GM12878 (cell line): ENCODE measurements around the gene ATG10. TPM values are rescaled to one million over a fixed set of nuclear protein-coding genes. Genes with fewer than 3 reads are reported as not detected.

Source experiments
- CBX5 ChIP-seq: sonication (generic); IDR thresholded peaks from 2 replicates; pipeline ENCODE4 v1.6.1; 2016; ENCODE audit warnings: low read depth, moderate library complexity, mild to moderate bottlenecking, inconsistent platforms
- CHD4 ChIP-seq: fragments of 200-600 bp; sonication (generic); IDR thresholded peaks from 2 replicates; pipeline ENCODE4 v1.6.1; 2016; ENCODE audit warnings: mild to moderate bottlenecking
- CREM ChIP-seq: IDR thresholded peaks from 2 replicates; pipeline ENCODE4 v1.6.1; 2014; ENCODE audit warnings: antibody characterized with exemption, low read depth
- DPF2 ChIP-seq: fragments of 450-650 bp; IDR thresholded peaks from 2 replicates; pipeline ENCODE4 v1.6.1; 2017; ENCODE audit warnings: mild to moderate bottlenecking
- E2F8 ChIP-seq: fragments of 450-650 bp; IDR thresholded peaks from 2 replicates; pipeline ENCODE4 v1.6.1; 2018; ENCODE audit warnings: mild to moderate bottlenecking, low read depth, moderate library complexity; ENCODE audit not compliant: partially characterized antibody
- ETV6 ChIP-seq, 2 experiments: fragments of 450-650 bp in 1 of 2; IDR thresholded peaks in 1 of 2; conservative IDR thresholded peaks in 1 of 2; 2 replicates each; pipeline ENCODE4 v1.6.1; 2014; ENCODE audit warnings: antibody characterized with exemption in 1 of 2, borderline replicate concordance in 1 of 2, low read depth in 1 of 2, mild to moderate bottlenecking in 1 of 2, moderate library complexity in 1 of 2
- HCFC1 ChIP-seq: fragments of 150-350 bp; IDR thresholded peaks from 2 replicates; pipeline ENCODE4 v1.6.1; 2014; ENCODE audit warnings: low read length
- IRF4 ChIP-seq: IDR thresholded peaks from 2 replicates; pipeline ENCODE4 v1.6.1; 2011; ENCODE audit warnings: low read depth, low read length
- MAX ChIP-seq: IDR thresholded peaks from 2 replicates; pipeline ENCODE4 v1.6.1; 2012; ENCODE audit warnings: low read depth, low read length, improper control_type of control experiment
- MTA2 ChIP-seq: fragments of 450-650 bp; IDR thresholded peaks from 2 replicates; pipeline ENCODE4 v1.6.1; 2016; ENCODE audit warnings: low read depth, mild to moderate bottlenecking, moderate library complexity
- MTA3 ChIP-seq: IDR thresholded peaks from 2 replicates; pipeline ENCODE4 v1.6.1; 2012; ENCODE audit warnings: low read length, inconsistent platforms, borderline replicate concordance
- POLR2A ChIP-seq: IDR thresholded peaks from 2 replicates; pipeline ENCODE4 v1.6.1; 2011; ENCODE audit warnings: low read depth, mild to moderate bottlenecking, low read length
- POLR2AphosphoS5 ChIP-seq: IDR thresholded peaks from 2 replicates; pipeline ENCODE4 v1.6.1; 2011; ENCODE audit warnings: mild to moderate bottlenecking, low read length, inconsistent platforms
- RAD21 ChIP-seq: IDR thresholded peaks from 2 replicates; pipeline ENCODE4 v1.6.1; 2011; ENCODE audit warnings: mild to moderate bottlenecking, low read depth, low read length, moderate library complexity; ENCODE audit not compliant: insufficient read depth
- RELA ChIP-seq: fragments of 450-650 bp; IDR thresholded peaks from 2 replicates; pipeline ENCODE4 v1.8.0; 2014; ENCODE audit warnings: borderline replicate concordance; ENCODE audit not compliant: partially characterized antibody
- SIN3A ChIP-seq: IDR thresholded peaks from 2 replicates; pipeline ENCODE4 v1.6.1; 2012; ENCODE audit warnings: low read depth, low read length, improper control_type of control experiment
- SKIL ChIP-seq: fragments of 450-650 bp; IDR thresholded peaks from 2 replicates; pipeline ENCODE4 v1.6.1; 2017; ENCODE audit warnings: mild to moderate bottlenecking, low read depth, inconsistent platforms; ENCODE audit not compliant: poor library complexity, severe bottlenecking
- STAT1 ChIP-seq: fragments of 450-650 bp; conservative IDR thresholded peaks from 2 replicates; pipeline ENCODE4 v1.6.1; 2014; ENCODE audit warnings: antibody characterized with exemption, mild to moderate bottlenecking
- ZBTB33 ChIP-seq: fragments of 450-650 bp; IDR thresholded peaks from 2 replicates; pipeline ENCODE4 v1.6.1; 2017; ENCODE audit warnings: mild to moderate bottlenecking
- polyA plus RNA-seq, 11 experiments: library from polyadenylated mRNA; depleted of rRNA in 4 of 11; unstranded in 6 of 11; stranded (reverse) in 5 of 11; fragments of >200 nt; fragmentation: Nextera tagmentation in 4 of 11; fragmentation: Illumina TruSeq in 1 of 11; extraction: Ambion mirVana in 4 of 11; extraction: Trizol in 1 of 11; gene quantifications; 1 replicate in 1 of 11; 2 replicates in 10 of 11; pipeline versions ENCODE4 v1.2.1 to v1.2.3, GENCODE V29; 2011 to 2016; ENCODE audit warnings: inconsistent platforms in 2 of 11, missing spikeins in 2 of 11, low read depth in 1 of 11
- total RNA-seq, 4 experiments: library from RNA; depleted of rRNA in 3 of 4; stranded (reverse); fragments of >200 nt in 3 of 4; fragmentation: Illumina TruSeq in 1 of 4; extraction: Trizol in 1 of 4; gene quantifications; 2 replicates each; pipeline versions ENCODE4 v1.2.1 to v1.2.3, GENCODE V29; 2013 to 2021
- TF ChIP-seq, protein P1 (sequence below): fragments of 450-650 bp; IDR thresholded peaks from 2 replicates; pipeline ENCODE4 v1.6.1; 2014; ENCODE audit warnings: mild to moderate bottlenecking

ATG10 gene
- total and polyA plus RNA-seq, 10 of the 15 experiments (the other 5 are each of a cell fraction or from before 2014, with no cell fraction given): 3.8 to 14.4 (median 6.5) TPM

- TF ChIP-seq ETV6 (conservative IDR thresholded peaks at IDR 0.05 in 1 of 2, IDR thresholded peaks at IDR 0.05 in 1 of 2; ENCODE audit: borderline replicate concordance in 1 of 2, low read depth in 1 of 2) (no peak), MTA3 (no peak), CHD4 (no peak), CBX5 (no peak), MAX (no peak), DPF2 (0 out of 2 replicates have a peak, but pooled peaks have one; percentile 20), RELA (no peak), SKIL (no peak), MTA2 (no peak), CREM (0 out of 2 replicates have a peak, but pooled peaks have one; percentile 14), SIN3A (no peak), ZBTB33 (no peak), E2F8 (no peak), IRF4 (0 out of 2 replicates have a peak, but pooled peaks have one; percentile 17), POLR2AphosphoS5 (no peak), STAT1 (no peak), POLR2A (no peak), RAD21 (peak; percentile 95), HCFC1 (no peak)
- TF ChIP-seq, protein P1, sequence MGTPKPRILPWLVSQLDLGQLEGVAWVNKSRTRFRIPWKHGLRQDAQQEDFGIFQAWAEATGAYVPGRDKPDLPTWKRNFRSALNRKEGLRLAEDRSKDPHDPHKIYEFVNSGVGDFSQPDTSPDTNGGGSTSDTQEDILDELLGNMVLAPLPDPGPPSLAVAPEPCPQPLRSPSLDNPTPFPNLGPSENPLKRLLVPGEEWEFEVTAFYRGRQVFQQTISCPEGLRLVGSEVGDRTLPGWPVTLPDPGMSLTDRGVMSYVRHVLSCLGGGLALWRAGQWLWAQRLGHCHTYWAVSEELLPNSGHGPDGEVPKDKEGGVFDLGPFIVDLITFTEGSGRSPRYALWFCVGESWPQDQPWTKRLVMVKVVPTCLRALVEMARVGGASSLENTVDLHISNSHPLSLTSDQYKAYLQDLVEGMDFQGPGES: no peak
Observed at GRCh38 chr5:82165740-82166530, 194.1 kb downstream of the ATG10 start (continued).
